Neuronal stem cell (in vitro differentiated cells): Measurements from ENCODE around the gene PGLYRP3.

Experiments
- DNase-seq: peaks from one replicate; pipeline ENCODE4 v3.0.0-alpha.2; 2013; ENCODE audit warnings: low spot score
- H2AFZ ChIP-seq: one replicate; pipeline ENCODE4 v1.6.1; 2013; ENCODE audit warnings: mild to moderate bottlenecking, low read length, inconsistent platforms
- H2AK5ac ChIP-seq: 2 replicates; pipeline ENCODE4 v1.6.1; 2013; ENCODE audit warnings: low read depth, mild to moderate bottlenecking, inconsistent platforms, low read length, moderate library complexity, mixed read lengths
- H2BK120ac ChIP-seq: 2 replicates; pipeline ENCODE4 v1.6.1; 2013; ENCODE audit warnings: low read depth, mild to moderate bottlenecking, inconsistent platforms, low read length, moderate library complexity, mixed read lengths
- H2BK12ac ChIP-seq: one replicate; pipeline ENCODE4 v1.6.1; 2013; ENCODE audit warnings: low read length, inconsistent platforms
- H2BK15ac ChIP-seq: 2 replicates; pipeline ENCODE4 v1.6.1; 2013; ENCODE audit warnings: mild to moderate bottlenecking, low read length, inconsistent platforms, mixed read lengths
- H2BK5ac ChIP-seq: one replicate; pipeline ENCODE4 v1.6.1; 2013; ENCODE audit warnings: inconsistent platforms, mild to moderate bottlenecking, low read length, moderate library complexity
- H3K14ac ChIP-seq: one replicate; pipeline ENCODE4 v1.6.1; 2013; ENCODE audit warnings: low read length, inconsistent platforms
- H3K18ac ChIP-seq: 2 replicates; pipeline ENCODE4 v1.6.1; 2013; ENCODE audit warnings: low read length, inconsistent platforms
- H3K23ac ChIP-seq: 2 replicates; pipeline ENCODE4 v1.6.1; 2013; ENCODE audit warnings: low read depth, mild to moderate bottlenecking, mixed read lengths, low read length, inconsistent platforms; ENCODE audit not compliant: poor library complexity
- H3K27ac ChIP-seq: replicated peaks from 3 replicates; pipeline ENCODE4 v1.5.1; 2013; ENCODE audit warnings: low read length, inconsistent platforms
- H3K27me3 ChIP-seq, 3 experiments: 2 replicates each; pipeline ENCODE4 v1.6.1; 2013; ENCODE audit warnings: low read length in 3 of 3, mild to moderate bottlenecking in 2 of 3, inconsistent platforms in 1 of 3, low read depth in 1 of 3, mixed read lengths in 1 of 3, moderate library complexity in 1 of 3; ENCODE audit not compliant: control insufficient read depth in 3 of 3, insufficient read depth in 3 of 3
- H3K36me3 ChIP-seq, 2 donors: replicated peaks in 1 of 2; 2 replicates each; pipeline ENCODE4 v1.6.1; 2013; ENCODE audit warnings: low read length in 2 of 2; ENCODE audit not compliant: control insufficient read depth in 2 of 2, insufficient read depth in 2 of 2
- H3K4ac ChIP-seq: 2 replicates; pipeline ENCODE4 v1.6.1; 2013; ENCODE audit warnings: inconsistent platforms, mild to moderate bottlenecking, low read length, moderate library complexity
- H3K4me1 ChIP-seq, 2 donors: 1 replicate in 1 of 2; 2 replicates in 1 of 2; pipeline ENCODE4 v1.6.1; 2013; ENCODE audit warnings: low read length in 2 of 2, low read depth in 1 of 2; ENCODE audit not compliant: control insufficient read depth in 2 of 2, insufficient read depth in 1 of 2
- H3K4me2 ChIP-seq: one replicate; pipeline ENCODE4 v1.6.1; 2013; ENCODE audit warnings: mild to moderate bottlenecking, low read length, inconsistent platforms; ENCODE audit not compliant: insufficient read depth, poor library complexity, severe bottlenecking
- H3K4me3 ChIP-seq, 2 donors: 2 replicates each; pipeline ENCODE4 v1.5.1; 2013; ENCODE audit warnings: low read length in 2 of 2, mild to moderate bottlenecking in 2 of 2, inconsistent platforms in 1 of 2, moderate library complexity in 1 of 2
- H3K79me1 ChIP-seq: one replicate; pipeline ENCODE4 v1.6.1; 2013; ENCODE audit warnings: low read depth, mild to moderate bottlenecking, inconsistent platforms, low read length, moderate library complexity
- H3K9ac ChIP-seq: one replicate; pipeline ENCODE4 v1.6.1; 2013; ENCODE audit warnings: mild to moderate bottlenecking, low read depth, low read length, inconsistent platforms; ENCODE audit not compliant: poor library complexity
- H3K9me3 ChIP-seq, 2 donors: replicated peaks in 1 of 2; 2 replicates each; pipeline versions ENCODE3 to v1.6.1; 2013; ENCODE audit warnings: low read length in 2 of 2, mild to moderate bottlenecking in 2 of 2, inconsistent platforms in 1 of 2, low read depth in 1 of 2, mixed read lengths in 1 of 2, moderate library complexity in 1 of 2; ENCODE audit not compliant: control insufficient read depth in 2 of 2, insufficient read depth in 1 of 2
- H4K8ac ChIP-seq: one replicate; pipeline ENCODE4 v1.6.1; 2013; ENCODE audit warnings: low read depth, mild to moderate bottlenecking, inconsistent platforms, low read length, moderate library complexity
- H4K91ac ChIP-seq: one replicate; pipeline ENCODE4 v1.6.1; 2013; ENCODE audit warnings: low read length, low read depth, mild to moderate bottlenecking, inconsistent platforms; ENCODE audit not compliant: poor library complexity
- WGBS, 2 donors: extraction: QIAGEN DNeasy Blood & Tissue Kit; methylation state at CpG; one replicate each; pipeline ENCODE4 v1.1.7; 2013; ENCODE audit warnings: missing lambda C conversion rate in 2 of 2, mixed read lengths in 1 of 2; ENCODE audit not compliant: insufficient read length in 2 of 2, insufficient replicate concordance in 1 of 2; ENCODE audit errors: extremely low coverage in 2 of 2; 5-methylcytosine and 5-hydroxymethylcytosine counted together

The PGLYRP3 gene

GRCh38 chr1:153293480-153293775, 19.3 kb downstream of the PGLYRP3 start:
- H2AK5ac ChIP-seq, result no peak overlapping the region
- H2AFZ ChIP-seq, result no peak overlapping the region
- no peak overlapping the region for H3K4me2 ChIP-seq
- H2BK15ac ChIP-seq, result no peak overlapping the region
- no peak overlapping the region for H3K14ac ChIP-seq
- H4K8ac ChIP-seq, result no peak overlapping the region
- H4K91ac ChIP-seq, result no peak overlapping the region
- no peak overlapping the region for H3K9ac ChIP-seq
- no peak overlapping the region for H2BK5ac ChIP-seq
- no peak overlapping the region for H3K4me3 ChIP-seq
- H2BK120ac ChIP-seq, result no peak overlapping the region
- H2BK12ac ChIP-seq, result no peak overlapping the region
- peaks cover 0 to 22% (median 0%) of the 10 kb centered on the region in 3 experiments for H3K27me3 ChIP-seq
- H3K9me3 ChIP-seq, result no peaks in the 10 kb centered on the region
- peaks cover 0 to 7% of the 10 kb centered on the region in 2 donors for H3K4me1 ChIP-seq
- H3K79me1 ChIP-seq, result no peaks in the 10 kb centered on the region
- no peaks in the 10 kb centered on the region for H3K36me3 ChIP-seq
- no peak overlapping the region for H3K4ac ChIP-seq
- no CpG with 5 or more reads among the region's 7 CpGs for WGBS, 2 donors
- DNase-seq, result no peak
- H3K27ac ChIP-seq, result no peak overlapping the region
- no peak overlapping the region for H3K23ac ChIP-seq
- no peak overlapping the region for H3K18ac ChIP-seq

- H2AFZ ChIP-seq, result no peak overlapping the region
- peaks cover 0 to 7% of the 10 kb centered on the region in 2 donors for H3K4me1 ChIP-seq
- peak overlapping the region; percentile 66 for H2BK12ac ChIP-seq
- peak overlapping the region; percentile 67 for H2BK120ac ChIP-seq
- no peak overlapping the region for H2AK5ac ChIP-seq
- H3K14ac ChIP-seq, result peak overlapping the region; percentile 75
- DNase-seq, result no peak
- H3K27ac ChIP-seq, result no peak overlapping the region
- H3K9me3 ChIP-seq, result no peaks in the 10 kb centered on the region
- H2BK15ac ChIP-seq, result no peak overlapping the region
- no peak overlapping the region for H3K4ac ChIP-seq
- no peak overlapping the region for H4K8ac ChIP-seq
- H3K36me3 ChIP-seq, result no peaks in the 10 kb centered on the region
- peak overlapping the region; percentile 86 for H3K23ac ChIP-seq
- no peak overlapping the region for H3K4me2 ChIP-seq
- peak overlapping the region; percentile 74 for H3K18ac ChIP-seq
- peaks cover 0 to 22% (median 0%) of the 10 kb centered on the region in 3 experiments for H3K27me3 ChIP-seq
- no CpG with 5 or more reads among the region's 25 CpGs for WGBS, 2 donors
- H3K4me3 ChIP-seq, result no peak overlapping the region
- H2BK5ac ChIP-seq, result peak overlapping the region; percentile 54
- peak overlapping the region; percentile 30 for H3K9ac ChIP-seq
- H4K91ac ChIP-seq, result no peak overlapping the region
- no peaks in the 10 kb centered on the region for H3K79me1 ChIP-seq
Observed at GRCh38 chr1:153292740-153293479, 19.8 kb downstream of the PGLYRP3 start.

- Histone ChIP-seq H3K9ac (no peak overlapping the region), H2BK5ac (no peak overlapping the region), H3K9me3 (no peaks in the 10 kb centered on the region), H3K4ac (no peak overlapping the region), H2BK15ac (no peak overlapping the region), H3K27ac (no peak overlapping the region), H4K8ac (no peak overlapping the region), H3K14ac (no peak overlapping the region), H2BK12ac (no peak overlapping the region), H2AK5ac (no peak overlapping the region), H3K23ac (no peak overlapping the region), H3K4me1 (peaks cover 0 to 7% of the 10 kb centered on the region in 2 donors), H2BK120ac (no peak overlapping the region), H3K4me2 (no peak overlapping the region), H3K27me3 (peaks cover 0 to 22% (median 0%) of the 10 kb centered on the region in 3 experiments), H3K4me3 (no peak overlapping the region), H3K36me3 (no peaks in the 10 kb centered on the region), H2AFZ (no peak overlapping the region), H3K18ac (no peak overlapping the region), H4K91ac (no peak overlapping the region), H3K79me1 (no peaks in the 10 kb centered on the region)
- no CpG with 5 or more reads among the region's 8 CpGs for WGBS, 2 donors
- no peak for DNase-seq
Observed at GRCh38 chr1:153292185-153292584, 20.6 kb downstream of the PGLYRP3 start.

GRCh38 chr1:153291514-153291913, 21.2 kb downstream of the PGLYRP3 start:
- H3K4me1 ChIP-seq, result peaks cover 0 to 7% of the 10 kb centered on the region in 2 donors
- H2BK5ac ChIP-seq, result no peak overlapping the region
- no peaks in the 10 kb centered on the region for H3K9me3 ChIP-seq
- no peak overlapping the region for H4K8ac ChIP-seq
- no peak overlapping the region for H2BK15ac ChIP-seq
- H3K18ac ChIP-seq, result no peak overlapping the region
- H2BK12ac ChIP-seq, result no peak overlapping the region
- no peaks in the 10 kb centered on the region for H3K79me1 ChIP-seq
- H3K23ac ChIP-seq, result no peak overlapping the region
- no peak overlapping the region for H2AK5ac ChIP-seq
- H3K27ac ChIP-seq, result no peak overlapping the region
- peaks cover 0 to 22% (median 0%) of the 10 kb centered on the region in 3 experiments for H3K27me3 ChIP-seq
- DNase-seq, result no peak
- H3K4me2 ChIP-seq, result no peak overlapping the region
- no peak overlapping the region for H3K14ac ChIP-seq
- no peak overlapping the region for H4K91ac ChIP-seq
- H2BK120ac ChIP-seq, result no peak overlapping the region
- no peak overlapping the region for H3K4ac ChIP-seq
- no CpG with 5 or more reads among the region's 5 CpGs for WGBS, 2 donors
- H3K9ac ChIP-seq, result no peak overlapping the region
- no peak overlapping the region for H2AFZ ChIP-seq
- H3K36me3 ChIP-seq, result no peaks in the 10 kb centered on the region
- no peak overlapping the region for H3K4me3 ChIP-seq
